ENCODE measurements around the gene ZMYND11.

ZMYND11 gene

DNA sequence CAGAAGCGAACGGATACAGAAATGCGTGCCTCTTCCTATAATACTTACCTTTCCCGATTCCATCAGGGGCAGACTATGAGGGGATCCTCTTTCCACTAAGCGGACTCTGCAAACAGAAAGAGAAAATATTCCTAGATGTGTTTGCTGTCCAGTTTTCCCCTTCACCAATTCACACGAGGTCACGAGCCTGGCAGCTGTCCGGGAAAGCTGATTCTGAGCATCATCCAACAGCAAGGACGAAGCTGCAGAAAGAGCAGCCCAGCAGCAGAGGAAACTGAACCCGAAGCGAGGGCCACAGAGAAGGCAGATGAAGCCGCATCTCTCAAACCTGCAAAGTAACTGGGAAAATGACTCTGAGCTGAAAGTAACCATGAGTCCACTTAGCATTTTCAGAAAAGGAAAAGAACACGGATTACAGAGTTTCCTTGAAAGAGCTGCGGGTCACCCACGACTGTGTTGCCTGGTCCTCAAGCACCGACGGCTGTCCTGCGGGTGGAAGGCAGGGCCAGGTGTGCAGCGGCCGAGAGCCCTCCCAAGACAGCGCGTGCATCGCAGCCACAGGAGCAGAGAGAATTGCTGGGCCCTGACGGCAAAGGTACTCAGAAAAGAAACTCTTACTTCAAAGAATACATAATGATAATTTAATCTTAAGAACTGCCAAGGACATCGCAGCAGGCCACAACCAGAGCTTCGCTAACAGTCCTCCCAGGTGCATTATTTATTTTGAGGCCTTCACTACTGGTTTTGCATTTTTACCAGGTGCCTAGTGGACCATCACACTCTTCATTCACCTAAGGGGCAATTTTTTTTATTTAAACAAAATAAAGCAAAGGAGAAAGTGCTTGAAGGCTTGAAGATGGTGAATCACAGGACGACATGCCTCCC lies 153.3 kb downstream of the ZMYND11 start:
- Histone ChIP-seq H3K9me2 (replicated peaks; ENCODE audit: control insufficient read depth, low read length) (no peaks in the 10 kb centered on the region), H3F3A (ENCODE audit: control insufficient read depth, insufficient read depth) (0 out of 2 replicates have a peak, but pooled peaks cover 2% of the 10 kb centered on the region), H3K4me2 (ENCODE audit: low read length) (peak overlapping the region; percentile 58), H3K27ac (ENCODE audit: low read depth, low read length) (peak overlapping the region; percentile 62), H3K27me3 (ENCODE audit: control insufficient read depth, low read length) (no peaks in the 10 kb centered on the region), H3K4me3 (ENCODE audit: low read length) (peak overlapping the region; percentile 36), H3K9me3 (ENCODE audit: control insufficient read depth, insufficient read depth, low read length) (no peaks in the 10 kb centered on the region), H3K4me1 (ENCODE audit: control insufficient read depth, low read length) (peaks cover 55% of the 10 kb centered on the region), H3K79me2 (ENCODE audit: control insufficient read depth, low read length) (peaks cover 21% of the 10 kb centered on the region), H3K36me3 (ENCODE audit: control insufficient read depth, low read length) (peaks cover 93% of the 10 kb centered on the region), H4K20me1 (ENCODE audit: control insufficient read depth, insufficient read depth, low read depth, low read length) (no peaks in the 10 kb centered on the region)
- TF ChIP-seq, protein P1, sequence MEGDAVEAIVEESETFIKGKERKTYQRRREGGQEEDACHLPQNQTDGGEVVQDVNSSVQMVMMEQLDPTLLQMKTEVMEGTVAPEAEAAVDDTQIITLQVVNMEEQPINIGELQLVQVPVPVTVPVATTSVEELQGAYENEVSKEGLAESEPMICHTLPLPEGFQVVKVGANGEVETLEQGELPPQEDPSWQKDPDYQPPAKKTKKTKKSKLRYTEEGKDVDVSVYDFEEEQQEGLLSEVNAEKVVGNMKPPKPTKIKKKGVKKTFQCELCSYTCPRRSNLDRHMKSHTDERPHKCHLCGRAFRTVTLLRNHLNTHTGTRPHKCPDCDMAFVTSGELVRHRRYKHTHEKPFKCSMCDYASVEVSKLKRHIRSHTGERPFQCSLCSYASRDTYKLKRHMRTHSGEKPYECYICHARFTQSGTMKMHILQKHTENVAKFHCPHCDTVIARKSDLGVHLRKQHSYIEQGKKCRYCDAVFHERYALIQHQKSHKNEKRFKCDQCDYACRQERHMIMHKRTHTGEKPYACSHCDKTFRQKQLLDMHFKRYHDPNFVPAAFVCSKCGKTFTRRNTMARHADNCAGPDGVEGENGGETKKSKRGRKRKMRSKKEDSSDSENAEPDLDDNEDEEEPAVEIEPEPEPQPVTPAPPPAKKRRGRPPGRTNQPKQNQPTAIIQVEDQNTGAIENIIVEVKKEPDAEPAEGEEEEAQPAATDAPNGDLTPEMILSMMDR (IDR thresholded peaks at IDR 0.05; ENCODE audit: low read depth, low read length, poor library complexity, severe bottlenecking), result no peak
- no peak for TF ChIP-seq EZH2phosphoT487 (IDR thresholded peaks at IDR 0.05; ENCODE audit: borderline replicate concordance, low read length)

- no peaks in the 10 kb centered on the region for H3K9me2 ChIP-seq (replicated peaks; ENCODE audit: control insufficient read depth, low read length)
- H3F3A ChIP-seq (ENCODE audit: control insufficient read depth, insufficient read depth), result 0 out of 2 replicates have a peak, but pooled peaks cover 4% of the 10 kb centered on the region
- H3K36me3 ChIP-seq (ENCODE audit: control insufficient read depth, low read length), result peaks cover 90% of the 10 kb centered on the region
- H3K27me3 ChIP-seq (ENCODE audit: control insufficient read depth, low read length), result no peaks in the 10 kb centered on the region
- peaks cover 65% of the 10 kb centered on the region for H3K4me1 ChIP-seq (ENCODE audit: control insufficient read depth, low read length)
- no peaks in the 10 kb centered on the region for H3K9me3 ChIP-seq (ENCODE audit: control insufficient read depth, insufficient read depth, low read length)
- H3K79me2 ChIP-seq (ENCODE audit: control insufficient read depth, low read length), result peaks cover 30% of the 10 kb centered on the region
- TF ChIP-seq EZH2phosphoT487 (IDR thresholded peaks at IDR 0.05; ENCODE audit: borderline replicate concordance, low read length), result no peak
- TF ChIP-seq, protein P1 (IDR thresholded peaks at IDR 0.05; ENCODE audit: low read depth, low read length, poor library complexity, severe bottlenecking), result no peak
- peak overlapping the region; percentile 58 for H3K4me2 ChIP-seq (ENCODE audit: low read length)
- H3K27ac ChIP-seq (ENCODE audit: low read depth, low read length), result peak overlapping the region; percentile 62
- no peaks in the 10 kb centered on the region for H4K20me1 ChIP-seq (ENCODE audit: control insufficient read depth, insufficient read depth, low read depth, low read length)
- peak overlapping the region; percentile 36 for H3K4me3 ChIP-seq (ENCODE audit: low read length)
Measured at GRCh38 chr10:289581-289980, 154.3 kb downstream of the ZMYND11 start.

- Histone ChIP-seq H3K4me2 (ENCODE audit: low read length) (peak overlapping the region; percentile 58), H4K20me1 (ENCODE audit: control insufficient read depth, insufficient read depth, low read depth, low read length) (no peaks in the 10 kb centered on the region), H3K79me2 (ENCODE audit: control insufficient read depth, low read length) (peaks cover 35% of the 10 kb centered on the region), H3F3A (ENCODE audit: control insufficient read depth, insufficient read depth) (peaks cover 9% of the 10 kb centered on the region; the same call in 1 of the 2 replicates), H3K4me1 (ENCODE audit: control insufficient read depth, low read length) (peaks cover 71% of the 10 kb centered on the region), H3K9me2 (replicated peaks; ENCODE audit: control insufficient read depth, low read length) (no peaks in the 10 kb centered on the region), H3K36me3 (ENCODE audit: control insufficient read depth, low read length) (peaks cover 84% of the 10 kb centered on the region), H3K4me3 (ENCODE audit: low read length) (no peak overlapping the region), H3K27me3 (ENCODE audit: control insufficient read depth, low read length) (no peaks in the 10 kb centered on the region), H3K27ac (ENCODE audit: low read depth, low read length) (no peak overlapping the region), H3K9me3 (ENCODE audit: control insufficient read depth, insufficient read depth, low read length) (no peaks in the 10 kb centered on the region)
- TF ChIP-seq EZH2phosphoT487 (IDR thresholded peaks at IDR 0.05; ENCODE audit: borderline replicate concordance, low read length), result no peak
- TF ChIP-seq, protein P1 (IDR thresholded peaks at IDR 0.05; ENCODE audit: low read depth, low read length, poor library complexity, severe bottlenecking), result no peak
Measured at GRCh38 chr10:290026-290725, 154.9 kb downstream of the ZMYND11 start.
